ENCODE data around the gene ARVCF.

The ARVCF gene

GRCh38 chr22:19983741-19984140, 32.9 kb downstream of the ARVCF start (continued):
- peak; percentile 58; the same call in 1 of the 2 replicates for TF ChIP-seq ZNF112 (tag by site-specific recombination; IDR thresholded peaks at IDR 0.05)

DNA sequence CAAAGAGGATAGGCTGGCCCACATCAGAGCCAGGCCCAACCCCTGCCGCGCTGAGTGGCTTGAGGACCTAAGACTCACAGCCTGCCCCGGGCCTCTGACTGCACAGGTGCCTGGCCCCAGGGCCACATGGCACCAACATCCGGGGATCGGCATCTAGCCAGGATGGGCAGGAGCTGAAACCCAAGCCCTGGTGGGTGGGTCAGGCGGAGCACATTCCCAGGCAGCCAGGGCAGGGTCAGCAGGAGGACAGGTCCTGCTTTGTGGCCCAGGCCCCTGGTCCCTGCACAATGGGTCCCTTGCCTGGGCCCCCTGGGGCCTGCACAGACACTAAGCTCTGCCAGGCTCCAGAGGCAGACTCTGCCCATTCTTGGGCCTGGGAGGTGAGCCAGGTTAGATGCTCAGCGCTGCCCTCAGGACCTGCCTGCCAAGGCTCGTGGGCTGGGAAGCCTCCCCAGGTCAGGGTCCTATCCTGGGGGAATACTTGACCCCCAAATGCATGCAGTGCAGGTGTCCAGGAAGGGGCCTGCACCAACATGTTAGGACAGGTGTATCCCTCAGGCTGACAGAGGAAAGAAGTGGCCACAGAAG, 33.5 kb downstream of the ARVCF start:
- peaks cover 0 to 39% of the 10 kb centered on the region in 2 experiments; a peak in 1 of 3 replicates for H3K36me3 ChIP-seq (ENCODE audit: control insufficient read depth in 2 of 2, insufficient read depth in 1 of 2, low read length in 2 of 2)
- peak overlapping the region; percentile 20 for H3K27ac ChIP-seq (ENCODE audit: extremely low read depth, low read depth, low read length)
- no peaks in the 10 kb centered on the region for H3K9me3 ChIP-seq (ENCODE audit: control insufficient read depth, insufficient read depth, low read depth, low read length)
- ChIA-PET CTCF (interaction anchor here (1.3 to 2.4 kb wide), 6 partner anchors 8 to 31 kb away, joined by 3 to 13 read pairs (median 7); no protein-coding TSS in a partner anchor), POLR2A (interaction anchor here (1.5 to 2.5 kb wide), 3 partner anchors 9 to 17 kb away, joined by 3 to 18 read pairs (median 5); no protein-coding TSS in a partner anchor)
- H3K4me3 ChIP-seq (ENCODE audit: low read depth, low read length): no peak overlapping the region
- peaks cover 14% of the 10 kb centered on the region for H3K4me1 ChIP-seq (ENCODE audit: control insufficient read depth, insufficient read depth, low read length)
- TF ChIP-seq ZIC2 (tag by site-specific recombination; IDR thresholded peaks at IDR 0.05): 0 out of 2 replicates have a peak, but pooled peaks have one; percentile 4
- no peak for TF ChIP-seq SP7 (tag by site-specific recombination; IDR thresholded peaks at IDR 0.05)
- TF ChIP-seq RBAK (tag by site-specific recombination; IDR thresholded peaks at IDR 0.05): no peak
- no peak for TF ChIP-seq ZNF792 (tag by site-specific recombination; IDR thresholded peaks at IDR 0.05)
- no peak for TF ChIP-seq ZNF629 (tag by site-specific recombination; IDR thresholded peaks at IDR 0.05)

DNA sequence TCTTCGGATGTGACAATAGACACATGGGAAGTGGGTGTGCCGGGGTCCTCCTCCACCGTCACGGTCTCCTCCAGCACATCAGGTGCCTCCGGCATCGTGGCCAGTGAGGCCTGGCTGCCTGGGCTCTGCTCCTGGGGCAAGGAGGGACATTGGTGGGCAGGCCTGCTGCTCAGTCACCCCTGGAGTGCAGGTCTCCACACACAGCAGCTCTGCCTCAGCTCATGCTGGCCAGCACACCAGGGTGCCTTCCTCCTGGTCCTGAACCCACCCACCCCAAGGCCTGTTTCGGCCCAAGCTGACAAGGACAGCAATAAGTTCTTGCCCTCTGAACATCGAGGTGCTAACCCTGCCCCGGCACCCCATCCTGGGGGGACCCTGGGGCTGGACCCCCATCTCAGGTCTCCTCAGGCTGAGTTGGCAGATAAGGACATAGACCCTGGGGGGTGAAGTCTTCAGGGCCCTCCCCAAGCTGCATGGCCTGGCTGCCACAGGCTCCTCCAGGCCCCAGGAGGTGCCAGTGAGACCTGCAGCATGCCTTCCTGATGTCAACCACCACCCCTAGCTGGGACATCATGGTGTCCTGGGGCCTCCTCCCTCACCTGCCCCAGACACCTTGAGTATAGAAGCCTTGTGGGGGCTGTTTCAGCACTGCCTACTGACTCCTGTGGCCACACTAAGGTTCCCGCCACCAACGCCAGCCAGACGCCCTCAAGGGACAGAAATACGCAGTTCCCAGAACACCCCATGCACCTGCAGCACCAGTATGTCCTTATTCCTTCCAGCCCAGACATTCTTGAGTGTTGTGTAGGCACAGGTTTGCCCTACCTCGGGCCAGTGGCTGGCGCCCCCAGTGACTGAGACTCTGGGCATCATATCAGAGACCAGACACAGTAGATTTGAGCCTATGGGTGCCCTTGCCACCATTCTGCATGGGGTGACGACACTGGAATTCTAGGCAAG, 34.4 kb downstream of the ARVCF start:
- POLR2A ChIA-PET: no interaction called here
- CTCF ChIA-PET: interaction anchor here (1.3 kb wide), 1 partner anchor 32 kb away, joined by 4 read pairs; no protein-coding TSS in a partner anchor
- no peak for TF ChIP-seq KLF1 (tag by site-specific recombination; IDR thresholded peaks at IDR 0.05)
- TF ChIP-seq OVOL3 (tag by site-specific recombination; IDR thresholded peaks at IDR 0.05): no peak
- no peak for TF ChIP-seq HOXC10 (CRISPR knock-in tag; IDR thresholded peaks at IDR 0.05)
- TF ChIP-seq ZIC2 (tag by site-specific recombination; IDR thresholded peaks at IDR 0.05): peak; percentile 93
- TF ChIP-seq GLIS2 (tag by site-specific recombination; IDR thresholded peaks at IDR 0.05): peak; percentile 63
- TF ChIP-seq, protein P1, sequence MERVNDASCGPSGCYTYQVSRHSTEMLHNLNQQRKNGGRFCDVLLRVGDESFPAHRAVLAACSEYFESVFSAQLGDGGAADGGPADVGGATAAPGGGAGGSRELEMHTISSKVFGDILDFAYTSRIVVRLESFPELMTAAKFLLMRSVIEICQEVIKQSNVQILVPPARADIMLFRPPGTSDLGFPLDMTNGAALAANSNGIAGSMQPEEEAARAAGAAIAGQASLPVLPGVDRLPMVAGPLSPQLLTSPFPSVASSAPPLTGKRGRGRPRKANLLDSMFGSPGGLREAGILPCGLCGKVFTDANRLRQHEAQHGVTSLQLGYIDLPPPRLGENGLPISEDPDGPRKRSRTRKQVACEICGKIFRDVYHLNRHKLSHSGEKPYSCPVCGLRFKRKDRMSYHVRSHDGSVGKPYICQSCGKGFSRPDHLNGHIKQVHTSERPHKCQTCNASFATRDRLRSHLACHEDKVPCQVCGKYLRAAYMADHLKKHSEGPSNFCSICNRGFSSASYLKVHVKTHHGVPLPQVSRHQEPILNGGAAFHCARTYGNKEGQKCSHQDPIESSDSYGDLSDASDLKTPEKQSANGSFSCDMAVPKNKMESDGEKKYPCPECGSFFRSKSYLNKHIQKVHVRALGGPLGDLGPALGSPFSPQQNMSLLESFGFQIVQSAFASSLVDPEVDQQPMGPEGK (tag by site-specific recombination; IDR thresholded peaks at IDR 0.05): peak; percentile 20; the same call in 1 of the 2 replicates
- TF ChIP-seq GLIS1 (tag by site-specific recombination; IDR thresholded peaks at IDR 0.05): peak; percentile 97

GRCh38 chr22:19981171-19981960, 35.3 kb downstream of the ARVCF start:
- Histone ChIP-seq H3K9me3 (ENCODE audit: control insufficient read depth, insufficient read depth, low read depth, low read length) (no peaks in the 10 kb centered on the region), H3K27ac (ENCODE audit: extremely low read depth, low read depth, low read length) (no peak overlapping the region), H3K4me1 (ENCODE audit: control insufficient read depth, insufficient read depth, low read length) (peaks cover 14% of the 10 kb centered on the region), H3K36me3 (ENCODE audit: control insufficient read depth in 2 of 2, insufficient read depth in 1 of 2, low read length in 2 of 2) (peaks cover 0 to 51% of the 10 kb centered on the region in 2 experiments; a peak in 1 of 3 replicates), H3K4me3 (ENCODE audit: low read depth, low read length) (no peak overlapping the region)
- ChIA-PET POLR2A (no interaction called here), CTCF (interaction anchor here (1.3 kb wide), 1 partner anchor 33 kb away, joined by 4 read pairs; no protein-coding TSS in a partner anchor)
- no peak for TF ChIP-seq ZNF214 (tag by site-specific recombination; IDR thresholded peaks at IDR 0.05; ENCODE audit: borderline replicate concordance)
- no peak for TF ChIP-seq ZBTB48 (tag by site-specific recombination; IDR thresholded peaks at IDR 0.05)
- no peak for TF ChIP-seq ZNF426 (tag by site-specific recombination; IDR thresholded peaks at IDR 0.05)
- TF ChIP-seq, protein P2, sequence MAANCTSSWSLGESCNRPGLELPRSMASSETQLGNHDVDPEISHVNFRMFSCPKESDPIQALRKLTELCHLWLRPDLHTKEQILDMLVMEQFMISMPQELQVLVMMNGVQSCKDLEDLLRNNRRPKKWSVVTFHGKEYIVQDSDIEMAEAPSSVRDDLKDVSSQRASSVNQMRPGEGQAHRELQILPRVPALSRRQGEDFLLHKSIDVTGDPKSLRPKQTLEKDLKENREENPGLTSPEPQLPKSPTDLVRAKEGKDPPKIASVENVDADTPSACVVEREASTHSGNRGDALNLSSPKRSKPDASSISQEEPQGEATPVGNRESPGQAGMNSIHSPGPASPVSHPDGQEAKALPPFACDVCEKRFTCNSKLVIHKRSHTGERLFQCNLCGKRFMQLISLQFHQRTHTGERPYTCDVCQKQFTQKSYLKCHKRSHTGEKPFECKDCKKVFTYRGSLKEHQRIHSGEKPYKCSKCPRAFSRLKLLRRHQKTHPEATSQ (tag by site-specific recombination; IDR thresholded peaks at IDR 0.05): no peak
- no peak for TF ChIP-seq ZNF2 (tag by site-specific recombination; IDR thresholded peaks at IDR 0.05)
- TF ChIP-seq ZNF544 (tag by site-specific recombination; IDR thresholded peaks at IDR 0.05): no peak
- TF ChIP-seq ZNF747 (tag by site-specific recombination; IDR thresholded peaks at IDR 0.05): no peak
- no peak for TF ChIP-seq ZNF211 (tag by site-specific recombination; IDR thresholded peaks at IDR 0.05; ENCODE audit: low read depth)
- TF ChIP-seq PRDM4 (tag by site-specific recombination; IDR thresholded peaks at IDR 0.05): 0 out of 2 replicates have a peak, but pooled peaks have one; percentile 37
- TF ChIP-seq GLIS2 (tag by site-specific recombination; IDR thresholded peaks at IDR 0.05): peak; percentile 44

More for the DNA sequence above, 34.4 kb downstream of the ARVCF start:
- Histone ChIP-seq H3K4me3 (ENCODE audit: low read depth, low read length) (no peak overlapping the region), H3K9me3 (ENCODE audit: control insufficient read depth, insufficient read depth, low read depth, low read length) (no peaks in the 10 kb centered on the region), H3K27ac (ENCODE audit: extremely low read depth, low read depth, low read length) (no peak overlapping the region), H3K4me1 (ENCODE audit: control insufficient read depth, insufficient read depth, low read length) (peaks cover 14% of the 10 kb centered on the region), H3K36me3 (ENCODE audit: control insufficient read depth in 2 of 2, insufficient read depth in 1 of 2, low read length in 2 of 2) (peaks cover 0 to 47% of the 10 kb centered on the region in 2 experiments; a peak in 1 of 3 replicates)
